GM10248 (cell line): ENCODE measurements around the gene SGPL1.

Experiments used
- CTCF ChIA-PET: fragments of 300-600 bp; sonication (Branson Sonifier 250); formaldehyde crosslinking; extraction: SDS; loops from one replicate; lab custom pipeline; 2021; ENCODE audit warnings: antibody characterized with exemption; lab: Yijun Ruan, JAX
- POLR2A ChIA-PET: fragments of 350-650 bp; sonication (Branson Sonifier 250); formaldehyde crosslinking; extraction: SDS; loops from one replicate; lab custom pipeline; 2020; ENCODE audit warnings: antibody characterized with exemption; lab: Yijun Ruan, JAX
- DNase-seq: peaks from one replicate; pipeline ENCODE4 v3.0.0; 2012; ENCODE audit errors: extremely low spot score
- CTCF ChIP-seq: IDR thresholded peaks from 2 replicates; pipeline ENCODE4 v1.5.1; 2012; ENCODE audit warnings: mild to moderate bottlenecking, low read depth; ENCODE audit errors: extremely low read depth, missing control alignments, control extremely low read depth

SGPL1 gene

GRCh38 chr10:70820976-70821750 is 5.4 kb downstream of the SGPL1 start:
- no peak for DNase-seq
- ChIA-PET CTCF (interaction anchor here (1.2 to 1.4 kb wide), 2 partner anchors 11 kb away, joined by 3 to 4 read pairs; no protein-coding TSS in a partner anchor), POLR2A (no interaction called here)
- no peak for TF ChIP-seq CTCF

DNA sequence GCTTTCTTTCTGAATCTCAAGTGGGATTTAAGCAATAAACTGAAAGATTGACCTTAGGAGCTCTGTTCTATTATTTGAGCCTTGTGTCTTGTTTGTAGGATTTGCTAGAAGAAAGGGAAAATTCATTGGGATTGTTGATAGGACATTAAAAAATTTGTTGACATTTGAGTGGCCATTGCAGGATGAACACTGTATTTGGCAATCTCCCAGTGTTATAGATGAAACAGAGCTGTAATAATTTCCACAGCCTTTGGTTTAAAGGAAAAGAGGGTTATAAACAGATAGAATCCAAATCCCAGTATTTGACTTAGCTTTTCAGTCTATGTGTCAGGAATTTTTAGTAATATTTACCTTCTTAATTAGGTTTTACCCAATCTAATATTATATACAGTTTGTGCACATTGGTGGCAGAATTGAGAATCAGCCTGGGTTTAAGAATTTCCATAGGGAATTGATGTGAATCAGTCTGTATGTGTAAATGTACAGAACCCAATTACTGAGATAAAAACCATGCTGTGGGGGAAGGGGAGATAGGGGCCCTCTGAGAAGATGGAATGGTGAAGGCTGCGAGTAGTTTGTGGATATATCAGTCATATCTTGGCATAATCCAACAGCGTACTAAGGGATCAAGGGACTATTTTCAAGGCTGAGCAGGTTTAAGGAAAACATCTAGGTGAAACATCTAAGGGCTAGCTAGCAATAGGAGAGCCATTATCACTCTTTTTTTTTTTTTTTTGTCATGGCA is 6.5 kb downstream of the SGPL1 start:
- ChIA-PET CTCF (interaction anchor here (0.6 to 1.4 kb wide), 3 partner anchors 10 to 60 kb away, joined by 3 to 4 read pairs (median 3); no protein-coding TSS in a partner anchor), POLR2A (no interaction called here)
- TF ChIP-seq CTCF: no peak
- DNase-seq: no peak

- CTCF ChIA-PET: interaction anchor here (1.7 kb wide), 1 partner anchor 9 kb away, joined by 5 read pairs; no protein-coding TSS in a partner anchor
- POLR2A ChIA-PET: no interaction called here
- DNase-seq: no peak
These were observed 11.5 kb downstream of the SGPL1 start for GRCh38 chr10:70827086-70827757.

DNA sequence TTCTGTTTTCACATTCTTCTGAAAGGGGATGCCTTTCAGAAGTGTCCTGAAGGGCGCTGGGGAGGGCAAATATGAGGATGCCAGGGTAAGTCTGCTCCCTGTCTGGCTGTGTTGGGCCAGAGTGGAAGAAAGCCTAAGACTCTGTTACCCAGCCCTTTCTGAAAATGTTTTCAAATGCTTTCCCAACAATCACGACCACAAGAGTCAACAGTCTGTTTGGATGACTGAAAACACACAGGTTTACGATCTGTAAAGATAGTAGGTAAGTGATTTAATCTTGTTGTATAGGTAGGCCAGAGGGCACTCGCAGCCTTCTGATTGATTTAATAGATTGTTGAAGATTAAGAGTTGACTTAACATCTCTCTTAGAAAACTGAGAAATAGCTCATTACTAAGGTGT is 13.2 kb downstream of the SGPL1 start:
- TF ChIP-seq CTCF: no peak
- CTCF ChIA-PET: interaction anchor here (1.0 to 1.3 kb wide), 5 partner anchors 10 to 38 kb away, joined by 3 to 4 read pairs (median 3); no protein-coding TSS in a partner anchor
- POLR2A ChIA-PET: no interaction called here
- DNase-seq: no peak

More at GRCh38 chr10:70827086-70827757, 11.5 kb downstream of the SGPL1 start:
- no peak for TF ChIP-seq CTCF

- CTCF ChIA-PET: interaction anchor here (1.0 to 1.3 kb wide), 6 partner anchors 10 to 37 kb away, joined by 3 to 4 read pairs (median 3); no protein-coding TSS in a partner anchor
These were observed 13.8 kb downstream of the SGPL1 start for GRCh38 chr10:70829543-70829942.

More at GRCh38 chr10:70829543-70829942, 13.8 kb downstream of the SGPL1 start:
- POLR2A ChIA-PET: no interaction called here
- no peak for DNase-seq
- no peak for TF ChIP-seq CTCF
